ENCODE results near the gene WWC2.

Gene WWC2

DNA sequence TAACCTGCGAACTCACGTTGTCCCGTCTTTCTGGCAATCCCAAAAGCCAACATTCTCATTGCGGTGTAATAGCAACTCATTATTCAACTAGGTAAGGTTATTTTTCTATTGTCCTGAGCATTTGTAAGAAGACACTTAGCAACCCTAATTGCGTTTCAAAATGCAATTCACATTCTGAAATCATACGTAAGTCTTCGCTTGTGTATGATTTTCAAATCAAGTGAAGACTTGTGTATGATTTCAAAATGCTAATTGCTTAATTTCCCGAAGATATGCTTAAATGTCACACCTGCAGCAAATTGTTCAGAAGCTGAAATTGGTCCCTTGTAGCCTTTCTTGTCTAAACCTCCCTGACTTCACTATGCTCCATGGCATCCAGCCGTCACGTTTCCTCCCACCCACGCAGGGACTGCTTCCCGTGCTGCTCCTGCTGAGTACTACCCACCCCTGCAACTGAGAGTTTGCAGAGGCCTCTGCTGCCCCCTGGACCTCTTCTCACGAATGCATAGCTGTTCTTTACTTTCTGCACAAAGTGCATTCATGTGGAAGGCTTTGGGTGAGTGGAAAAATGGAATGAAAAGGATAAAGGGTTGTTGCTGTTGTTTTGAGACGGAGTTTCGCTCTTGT, 264.0 kb downstream of the WWC2 start:
- DNase-seq = no peak

DNA sequence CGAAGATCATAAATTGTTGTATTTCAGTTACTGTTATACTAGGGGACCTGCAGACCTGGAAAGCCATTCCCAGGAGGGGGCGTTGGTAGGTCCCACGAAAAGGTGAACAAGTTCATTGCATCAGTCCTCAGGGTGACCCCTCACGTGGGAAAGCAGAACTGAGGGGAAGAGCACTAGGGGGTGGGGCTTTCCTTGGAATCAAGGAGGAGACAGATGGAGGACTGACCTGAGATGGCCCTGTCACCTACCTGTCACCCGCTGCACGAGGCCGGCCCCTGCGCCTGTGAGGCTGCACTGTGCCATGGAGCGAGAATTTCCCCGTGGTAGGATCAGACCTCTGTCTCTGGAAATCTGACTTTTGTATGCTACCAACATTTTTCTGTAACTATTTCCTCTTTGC, 265.0 kb downstream of the WWC2 start:
- DNase-seq = no peak

DNA sequence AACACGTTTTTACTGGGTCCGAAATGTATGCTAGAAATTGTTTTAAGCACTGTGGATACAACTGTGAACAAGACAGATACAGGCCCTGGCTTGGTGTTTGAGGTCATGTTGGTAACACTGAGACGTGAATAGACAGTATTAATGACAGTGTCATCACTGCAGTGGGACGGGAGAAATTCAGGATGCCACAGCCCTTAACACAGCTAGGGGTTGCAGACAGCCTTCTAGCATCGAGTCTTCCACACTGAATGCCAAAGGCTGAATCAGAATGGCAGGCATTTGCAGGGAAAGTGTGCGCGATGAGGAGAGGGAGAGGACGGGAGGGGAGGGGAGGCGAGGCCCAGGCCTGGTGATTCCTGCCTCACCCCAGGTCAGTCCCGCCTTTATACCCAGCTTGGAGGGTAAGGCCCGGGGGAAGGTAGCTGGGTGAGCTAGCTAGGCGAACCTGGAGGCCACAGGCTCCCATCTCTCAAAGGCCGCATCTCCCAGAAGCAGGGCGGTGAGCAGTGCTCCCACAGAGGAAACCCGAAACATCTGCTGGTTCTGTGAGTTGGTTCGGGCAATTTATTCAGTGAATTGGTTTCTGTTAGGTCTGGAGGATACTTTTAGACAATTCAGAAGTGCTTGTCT, 267.3 kb downstream of the WWC2 start:
- no peak for DNase-seq

DNA sequence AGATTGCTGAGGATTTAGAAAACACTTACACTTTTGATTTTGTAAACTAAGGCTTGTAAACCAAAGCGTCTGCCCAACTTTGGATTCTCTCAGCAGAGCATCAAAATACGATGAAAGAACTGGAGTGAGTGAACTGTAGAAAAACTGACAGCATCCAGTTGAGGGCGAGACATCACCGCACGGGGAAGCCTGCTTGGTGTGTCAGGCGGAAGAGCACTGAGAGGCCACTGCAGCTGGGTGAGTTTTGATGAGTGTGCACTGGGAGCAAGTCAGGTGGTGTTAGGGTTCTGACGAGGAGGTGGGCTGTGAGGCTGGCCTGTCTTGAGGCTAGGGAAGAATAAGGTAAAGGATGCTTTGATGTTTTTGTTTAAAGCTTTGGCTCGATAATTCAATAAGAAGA, 270.0 kb downstream of the WWC2 start:
- no peak for DNase-seq

Data from NCI-H2107 (cell line).